HG03060 (cell line): ENCODE data around the gene FER.

Experiments
- ATAC-seq: cut with Tn5 transposase; IDR thresholded peaks from one replicate; pipeline ENCODE4 v1.9.1; 2021; ENCODE audit warnings: low read depth, moderate number of reproducible peaks; ENCODE audit not compliant: unreplicated experiment

The FER gene

GRCh38 chr5:109083937-109084336, 336.2 kb downstream of the FER start:
- ATAC-seq: no peak

- ATAC-seq: no peak
Measured at GRCh38 chr5:109089191-109089590, 341.5 kb downstream of the FER start.

- no peak for ATAC-seq
Measured at GRCh38 chr5:109099081-109099480, 351.4 kb downstream of the FER start.

- ATAC-seq: no peak
Measured at GRCh38 chr5:109100971-109101370, 353.3 kb downstream of the FER start.

GRCh38 chr5:109102096-109102690, 354.5 kb downstream of the FER start:
- no peak for ATAC-seq

GRCh38 chr5:109105631-109106267, 358.1 kb downstream of the FER start:
- no peak for ATAC-seq

- ATAC-seq: no peak
Measured at GRCh38 chr5:109111680-109112079, 364.0 kb downstream of the FER start.

GRCh38 chr5:109113608-109114007, 365.9 kb downstream of the FER start:
- no peak for ATAC-seq

GRCh38 chr5:109121225-109121624, 373.5 kb downstream of the FER start:
- ATAC-seq: no peak

GRCh38 chr5:109125755-109126429, 378.2 kb downstream of the FER start:
- no peak for ATAC-seq

GRCh38 chr5:109126481-109126880, 378.8 kb downstream of the FER start:
- no peak for ATAC-seq

- no peak for ATAC-seq
Measured at GRCh38 chr5:109136906-109137305, 389.2 kb downstream of the FER start.

GRCh38 chr5:109141222-109142200, 393.8 kb downstream of the FER start:
- ATAC-seq: no peak

- ATAC-seq: no peak
Measured at GRCh38 chr5:109143031-109143430, 395.3 kb downstream of the FER start.

GRCh38 chr5:109145139-109145538, 397.4 kb downstream of the FER start:
- ATAC-seq: no peak

- ATAC-seq: no peak
Measured at GRCh38 chr5:109146591-109146990, 398.9 kb downstream of the FER start.

GRCh38 chr5:109152565-109152964, 404.9 kb downstream of the FER start:
- no peak for ATAC-seq

- ATAC-seq: no peak
Measured at GRCh38 chr5:109155625-109156024, 407.9 kb downstream of the FER start.

GRCh38 chr5:109156885-109157284, 409.2 kb downstream of the FER start:
- ATAC-seq: no peak

- ATAC-seq: no peak
Measured at GRCh38 chr5:109160468-109160867, 412.8 kb downstream of the FER start.
